Left colon (tissue), 2 donors: ENCODE measurements around the gene ROPN1. TPM values are rescaled to one million over a fixed set of nuclear protein-coding genes. Genes with fewer than 3 reads are reported as not detected.

Experiments used
- ATAC-seq: fragments of 200-7000 bp; cut with Tn5 transposase; one replicate; pipeline ENCODE4 v1.9.1; 2020; ENCODE audit warnings: mild to moderate bottlenecking, moderate library complexity
- DNase-seq, 2 donors: peaks; one replicate each; pipeline ENCODE4 v3.0.0-alpha.2; 2020
- intact Hi-C, 2 donors: fragments of 100-400 bp; cut with DNase I in 1 of 2; cut with micrococcal nuclease in 1 of 2; formaldehyde crosslinking; loops; one replicate each; pipeline versions ENCODE4 v1.11.2 to v1.14.0; 2022; cut with DNase I, micrococcal nuclease
- total RNA-seq, 2 donors: library from RNA; stranded (reverse); fragmentation: NEBNext Ultra II Directional; extraction: Animal tissue kit (Norgen Biotek cat#: 25700); gene quantifications; one replicate each; pipeline ENCODE4 v1.2.1, GENCODE V29; 2021
- donor health status: DM: no; HTN: no; CAD: no.
- donor health status: DM: yes; HTN: yes; CAD: no.

Gene ROPN1
- total RNA-seq, 2 donors from 2014 or later: 2.0 to 3.2 TPM

GRCh38 chr3:123960781-123961507, 31.0 kb downstream of the ROPN1 start, which contains the start of gene CCDC14:
Gene CCDC14 (minus strand): TSS chr3:123961229. CDS start chr3:123961173, 56 bp downstream.
- intact Hi-C loops: no loop called here
- peak; percentile 95 for ATAC-seq
- peak; percentile 92 to 95 for DNase-seq

DNA sequence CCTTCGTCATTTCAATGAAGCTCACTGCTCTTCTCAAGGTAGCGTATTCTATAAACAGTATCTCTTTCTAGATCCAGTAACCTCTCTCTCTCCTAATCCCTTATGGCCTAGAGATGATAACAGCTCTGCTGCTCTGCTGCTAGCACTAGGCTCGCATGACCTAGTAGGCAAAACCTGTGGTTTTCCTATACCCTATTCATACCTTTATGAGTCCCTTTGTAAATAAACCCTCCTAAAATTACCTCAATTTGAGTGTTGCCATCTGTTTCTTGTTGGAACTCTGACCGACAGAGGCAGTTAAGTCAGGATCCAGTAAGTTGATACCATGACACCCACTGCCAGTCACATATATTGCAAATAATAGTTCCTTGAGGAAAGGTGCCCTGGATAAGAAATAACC, 38.2 kb downstream of the ROPN1 start:
- DNase-seq: no peak
- intact Hi-C loops: no loop called here
- ATAC-seq: peak; percentile 70

DNA sequence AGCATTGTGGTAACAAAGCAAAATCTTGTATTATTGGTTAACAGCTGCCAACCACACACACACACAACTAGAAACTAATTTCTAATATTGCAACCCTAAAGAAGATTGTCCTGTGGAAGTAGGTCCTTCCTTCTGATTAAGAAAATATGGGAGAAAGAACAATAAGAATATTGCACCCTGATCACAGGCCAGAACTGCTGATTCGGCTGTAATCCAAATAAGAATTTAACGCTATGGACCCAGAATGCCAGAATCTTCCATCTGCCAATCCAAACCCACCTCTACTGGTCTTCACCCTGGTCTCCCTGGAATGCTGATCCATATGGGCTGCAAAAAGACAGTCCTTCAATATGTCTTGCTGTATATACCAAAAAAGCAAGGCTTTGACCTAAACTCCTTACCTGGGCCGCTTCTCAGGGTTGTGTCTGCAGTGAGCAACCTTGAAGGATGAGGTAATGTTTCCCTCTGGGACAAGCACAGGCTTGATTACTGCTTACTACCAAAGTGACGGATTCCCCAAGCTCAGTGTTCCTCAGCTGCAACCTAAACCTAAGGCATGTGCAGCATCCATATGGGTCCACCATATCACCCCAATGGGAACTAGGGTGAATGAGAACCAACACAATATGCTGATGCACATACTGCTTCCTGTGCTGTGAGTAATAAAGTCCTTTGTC, 38.9 kb downstream of the ROPN1 start:
- no peak for ATAC-seq
- intact Hi-C loops: no loop called here
- DNase-seq: no peak

DNA sequence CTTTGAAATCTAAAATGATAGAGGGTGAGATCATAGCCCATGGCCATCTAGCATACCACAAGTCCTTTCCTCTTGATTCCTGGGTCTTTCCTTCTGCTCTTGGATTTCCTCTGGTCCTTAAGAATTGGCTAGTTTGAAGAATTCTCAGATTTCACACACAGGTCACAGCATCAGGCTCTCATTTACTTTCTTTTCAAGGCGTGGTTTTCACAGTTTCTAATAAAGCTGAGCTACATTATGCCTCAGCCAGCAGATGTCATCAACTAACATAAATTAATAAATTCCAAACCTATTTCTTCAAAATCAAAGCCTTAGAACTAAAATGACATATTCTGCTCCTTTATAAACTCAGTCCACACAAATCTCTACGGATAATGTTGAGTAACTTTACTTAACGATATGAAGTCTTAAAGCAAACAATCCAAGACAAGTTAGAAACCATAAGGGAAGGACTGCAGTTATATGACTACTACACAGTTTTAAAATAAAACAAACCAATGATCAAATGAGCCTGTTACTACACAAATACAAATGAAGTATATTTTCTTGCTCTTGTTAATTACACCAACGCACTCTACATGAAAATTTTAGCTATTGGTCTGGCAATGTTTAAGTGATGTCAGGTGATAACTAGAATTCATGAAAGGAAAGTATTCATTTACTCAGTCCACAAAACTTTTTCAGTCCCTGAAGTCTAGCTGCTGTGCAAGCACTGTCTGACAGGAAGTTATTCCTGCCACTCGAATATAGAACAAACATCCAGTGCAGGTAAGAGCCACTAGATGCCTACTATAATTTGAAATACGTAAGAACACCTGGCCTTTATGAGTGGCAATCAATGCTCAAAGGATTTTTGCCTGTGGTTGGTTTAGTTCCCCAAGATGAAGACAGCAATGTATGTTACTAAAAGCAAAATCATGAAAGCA, 40.1 kb downstream of the ROPN1 start:
- intact Hi-C loops: no loop called here
- peak; percentile 70 for ATAC-seq

GRCh38 chr3:123949641-123950040, 42.3 kb downstream of the ROPN1 start:
- ATAC-seq (no peak), DNase-seq (no peak)
- intact Hi-C loops: no loop called here

More for the DNA sequence above, 40.1 kb downstream of the ROPN1 start:
- no peak for DNase-seq

- ATAC-seq (peak; percentile 78), DNase-seq (peak in 1 of 2 donors; percentile 26)
Observed at GRCh38 chr3:123948449-123948848, 43.5 kb downstream of the ROPN1 start.

DNA sequence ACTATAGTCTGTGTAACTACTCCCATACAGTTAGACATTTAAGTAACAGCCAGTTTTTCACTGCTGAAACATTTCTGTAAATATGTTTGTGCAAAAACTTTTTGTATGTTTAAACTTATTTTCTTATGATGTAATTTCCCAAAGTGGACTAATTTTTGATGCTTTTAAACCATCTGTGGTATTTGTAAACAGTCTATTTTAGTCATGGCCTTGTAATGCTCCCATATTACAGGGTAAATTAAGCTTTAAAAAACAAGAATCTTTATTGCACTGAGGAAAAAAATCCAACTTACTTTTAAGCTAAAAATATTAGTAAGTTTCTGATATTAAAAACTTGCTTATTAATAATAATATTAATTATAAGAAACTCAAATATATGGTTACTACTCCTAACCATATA, 44.4 kb downstream of the ROPN1 start:
- intact Hi-C loops: no loop called here
- ATAC-seq: no peak
- DNase-seq: no peak

More at GRCh38 chr3:123948449-123948848, 43.5 kb downstream of the ROPN1 start:
- intact Hi-C loops: no loop called here

DNA sequence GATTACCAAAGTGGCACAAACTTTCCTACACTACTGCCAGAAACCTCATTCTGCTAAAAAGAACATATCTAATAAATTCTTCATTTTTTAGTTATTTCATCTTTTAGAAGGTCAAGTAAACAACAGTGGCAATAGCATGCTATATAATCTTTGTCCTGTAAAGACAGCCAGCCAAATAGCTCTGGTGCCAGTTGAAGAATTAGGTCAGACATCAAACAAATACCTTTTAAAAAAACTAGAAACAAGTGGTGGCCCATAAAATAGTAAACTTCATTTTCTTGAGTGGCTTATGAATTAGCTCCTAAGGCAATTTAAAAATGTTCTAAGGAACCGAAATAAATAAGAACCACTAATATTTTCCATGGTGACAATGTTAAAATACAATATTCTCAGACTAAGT, 50.4 kb downstream of the ROPN1 start:
- intact Hi-C loops: no loop called here
- ATAC-seq: no peak

GRCh38 chr3:123941121-123941520, 50.8 kb downstream of the ROPN1 start:
- DNase-seq (no peak), ATAC-seq (no peak)
- intact Hi-C loops: no loop called here

More for the DNA sequence above, 50.4 kb downstream of the ROPN1 start:
- DNase-seq: no peak

DNA sequence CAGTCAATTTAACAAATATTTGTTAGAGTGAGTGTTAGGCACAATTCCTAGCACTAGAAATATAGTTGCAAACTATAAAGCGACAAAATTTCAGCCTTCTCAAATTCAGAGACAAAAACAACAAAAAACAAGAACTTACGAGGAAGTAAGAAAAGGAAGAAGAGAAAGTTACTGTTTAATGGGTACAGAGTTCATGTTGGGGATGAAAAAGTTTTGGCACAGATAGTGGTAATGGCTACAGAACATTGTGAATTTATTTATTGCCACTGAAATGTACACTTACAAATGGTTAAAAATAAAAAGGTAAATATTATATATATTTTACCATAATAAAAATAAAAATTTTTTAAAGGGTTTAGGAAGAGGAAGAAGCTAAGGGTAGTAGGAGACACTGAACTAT, 52.2 kb downstream of the ROPN1 start:
- ATAC-seq (peak; percentile 71), DNase-seq (no peak)
- intact Hi-C loops: no loop called here

DNA sequence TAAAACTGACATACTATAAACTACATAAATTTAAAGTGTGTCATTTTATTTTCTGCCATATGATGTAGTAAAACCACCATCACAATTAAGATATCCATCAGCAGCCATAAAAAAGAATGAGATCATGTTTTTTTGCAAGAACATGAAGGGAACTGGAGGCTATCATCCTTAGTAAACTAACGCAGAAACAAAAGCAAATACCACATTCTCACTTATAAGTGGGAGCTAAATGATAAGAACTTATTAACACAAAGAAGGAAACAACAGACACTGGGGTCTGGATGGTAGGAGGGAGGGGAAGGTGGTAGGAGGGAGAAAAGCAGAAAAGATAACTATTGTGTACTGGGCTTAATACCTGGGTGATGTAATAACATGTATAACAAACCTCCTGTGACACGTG, 55.5 kb downstream of the ROPN1 start:
- ATAC-seq (peak; percentile 73), DNase-seq (no peak)
- intact Hi-C loops: no loop called here

- ATAC-seq (no peak), DNase-seq (no peak)
- intact Hi-C loops: no loop called here
Observed at GRCh38 chr3:123935830-123936229, 56.1 kb downstream of the ROPN1 start.

- intact Hi-C loops: no loop called here
- ATAC-seq: no peak
- DNase-seq: no peak
Observed at GRCh38 chr3:123934250-123934649, 57.7 kb downstream of the ROPN1 start.

DNA sequence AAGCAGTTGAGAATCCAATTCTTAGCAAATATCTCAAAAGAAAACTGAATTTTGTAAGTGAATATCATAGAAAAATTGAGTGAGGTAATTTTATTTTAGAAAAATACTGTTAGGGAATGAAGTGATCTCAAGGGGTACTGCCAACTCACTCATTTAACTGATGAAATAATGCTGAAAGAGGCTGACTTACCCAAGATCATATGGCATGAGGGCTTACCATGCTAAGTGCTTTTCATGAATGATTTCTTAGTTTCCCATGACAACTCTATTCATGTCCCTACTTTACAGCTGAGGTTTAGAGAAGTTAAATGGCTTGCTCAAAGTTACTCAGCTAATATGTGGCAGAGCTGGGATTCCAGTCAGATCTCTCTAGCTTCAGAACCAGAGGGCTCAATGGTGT, 61.5 kb downstream of the ROPN1 start:
- intact Hi-C loops: no loop called here
- DNase-seq: no peak
- no peak for ATAC-seq

DNA sequence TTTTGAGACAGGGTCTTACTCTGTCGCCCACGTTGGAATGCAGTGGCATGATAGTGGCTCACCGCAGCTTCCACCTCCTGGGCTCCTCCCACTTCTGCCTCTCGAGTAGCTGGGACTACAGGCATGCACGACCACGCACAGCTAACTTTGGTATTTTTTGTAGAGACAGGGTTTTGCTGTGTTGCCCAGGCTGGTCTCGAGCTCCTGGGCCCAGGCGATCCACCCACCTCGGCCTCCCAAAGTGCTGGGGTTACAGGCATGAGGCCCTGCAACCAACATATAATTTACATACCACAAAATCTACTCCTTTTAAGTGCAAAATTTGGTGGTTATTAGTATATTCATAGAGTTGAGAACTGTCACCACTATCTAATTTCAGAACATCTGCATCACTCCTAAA, 62.6 kb downstream of the ROPN1 start:
- intact Hi-C loops: no loop called here
- ATAC-seq (no peak), DNase-seq (no peak)

DNA sequence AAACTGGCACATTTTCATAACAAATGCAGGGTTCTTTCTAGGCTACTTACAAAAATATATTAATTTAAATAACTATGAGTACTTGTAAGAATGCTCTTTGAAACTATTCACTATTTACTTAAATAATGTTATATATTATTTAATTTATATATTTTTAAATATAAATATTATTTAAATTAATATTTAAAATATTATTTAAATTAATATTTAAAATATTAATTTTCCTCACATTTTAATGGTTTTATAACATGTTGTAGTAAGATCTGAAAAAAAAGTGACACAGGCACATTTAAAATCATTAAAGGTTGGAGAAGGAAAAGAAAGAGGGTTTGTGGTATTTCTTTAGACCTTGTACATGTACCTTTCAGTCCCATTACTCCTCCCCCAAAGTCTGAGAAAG, 65.5 kb downstream of the ROPN1 start:
- no peak for ATAC-seq
- no peak for DNase-seq
- intact Hi-C loops: no loop called here

GRCh38 chr3:123920868-123921267, 71.1 kb downstream of the ROPN1 start:
- intact Hi-C loops: no loop called here
- ATAC-seq (no peak), DNase-seq (no peak)

DNA sequence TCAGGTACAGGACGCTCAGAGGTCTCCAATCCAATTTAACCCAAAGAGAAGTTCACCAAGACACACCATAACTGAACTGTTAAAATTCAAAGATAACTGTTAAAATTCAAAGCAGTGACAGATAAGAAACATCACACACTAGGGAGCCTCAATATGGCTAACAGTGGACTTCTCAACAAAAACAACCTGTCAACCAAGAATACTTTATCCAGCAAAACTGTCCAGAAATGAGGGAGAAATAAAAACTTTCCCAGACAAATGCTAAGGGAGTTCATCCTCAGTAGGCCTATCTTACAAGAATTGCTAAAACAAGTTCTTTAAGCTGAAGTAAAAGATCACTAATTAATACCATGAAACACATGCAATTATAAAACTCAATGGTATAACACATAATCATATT, 71.5 kb downstream of the ROPN1 start:
- ATAC-seq (no peak), DNase-seq (no peak)
- intact Hi-C loops: no loop called here

DNA sequence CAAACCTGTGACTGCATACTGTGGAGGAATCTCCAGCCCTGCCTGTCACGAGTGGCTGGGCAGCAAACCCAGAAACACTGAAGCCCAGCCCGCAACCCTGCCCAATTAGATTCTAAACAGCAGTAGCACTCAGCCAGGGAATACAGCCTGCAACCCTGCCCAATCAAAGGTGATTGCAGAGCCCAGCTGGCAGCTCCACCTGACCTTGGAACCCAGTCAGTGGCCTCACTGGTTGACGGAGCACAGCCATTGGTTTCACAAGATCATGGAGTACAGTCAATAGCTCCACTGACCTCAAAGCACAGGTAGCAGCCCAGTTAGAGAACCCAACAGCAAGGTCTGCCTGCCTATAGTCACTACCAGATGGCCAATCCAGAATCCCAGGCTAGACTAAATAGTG, 72.6 kb downstream of the ROPN1 start:
- DNase-seq: no peak
- ATAC-seq: peak; percentile 63
- intact Hi-C loops: no loop called here
